ENCODE data around the gene EYS.

The EYS gene

GRCh38 chr6:65707126-65707826, at the start of gene EYS:
TSS of gene EYS (minus strand) at chr6:65707226. CDS start at chr6:65495410, 211,816 bp downstream.
- no peak for DNase-seq

GRCh38 chr6:65746302-65746701, 39.3 kb upstream of the EYS start:
- no peak for DNase-seq

- no peak for DNase-seq
Measured at GRCh38 chr6:65745614-65746013, 38.6 kb upstream of the EYS start.

- DNase-seq: no peak
Measured at GRCh38 chr6:65728879-65729479, 22.0 kb upstream of the EYS start.

GRCh38 chr6:65719101-65719500, 12.1 kb upstream of the EYS start:
- DNase-seq: no peak

GRCh38 chr6:65711531-65711930, 4.5 kb upstream of the EYS start:
- no peak for DNase-seq

- DNase-seq: no peak
Measured at GRCh38 chr6:65709099-65709830, 2.2 kb upstream of the EYS start.

- no peak for DNase-seq
Measured at GRCh38 chr6:65708162-65708561, 1.1 kb upstream of the EYS start.

GRCh38 chr6:65706436-65706835, 590 bp downstream of the EYS start:
- no peak for DNase-seq

GRCh38 chr6:65701325-65701724, 5.7 kb downstream of the EYS start:
- DNase-seq: no peak

- no peak for DNase-seq
Measured at GRCh38 chr6:65700561-65700960, 6.5 kb downstream of the EYS start.

GRCh38 chr6:65692109-65692508, 14.9 kb downstream of the EYS start:
- DNase-seq: no peak

GRCh38 chr6:65680232-65680631, 26.8 kb downstream of the EYS start:
- no peak for DNase-seq

GRCh38 chr6:65671922-65672321, 35.1 kb downstream of the EYS start:
- no peak for DNase-seq

- DNase-seq: no peak
Measured at GRCh38 chr6:65667916-65668656, 38.9 kb downstream of the EYS start.

GRCh38 chr6:65650086-65650485, 56.9 kb downstream of the EYS start:
- no peak for DNase-seq

- no peak for DNase-seq
Measured at GRCh38 chr6:65649392-65649791, 57.6 kb downstream of the EYS start.

GRCh38 chr6:65646544-65646943, 60.5 kb downstream of the EYS start:
- no peak for DNase-seq

- DNase-seq: no peak
Measured at GRCh38 chr6:65642776-65643175, 64.2 kb downstream of the EYS start.

- no peak for DNase-seq
Measured at GRCh38 chr6:65638047-65638831, 68.8 kb downstream of the EYS start.

- DNase-seq: no peak
Measured at GRCh38 chr6:65637289-65638046, 69.6 kb downstream of the EYS start.

- DNase-seq: no peak
Measured at GRCh38 chr6:65633501-65633900, 73.5 kb downstream of the EYS start.

Data from right forelimb (tissue), 1 donor.